Uterus (tissue), 4 donors: ENCODE results near the gene ADD3. TPM values are rescaled to one million over a fixed set of nuclear protein-coding genes. Genes with fewer than 3 reads are reported as not detected.

Source experiments
- DNase-seq, 2 donors: peaks; one replicate each; pipeline ENCODE4 v3.0.0-alpha.2; 2019 to 2020
- H3K27ac ChIP-seq, 2 donors: fragments of 200-600 bp; sonication (generic); 1 replicate in 1 of 2; 2 replicates in 1 of 2; pipeline ENCODE4 v1.5.1; 2016 to 2018
- H3K27me3 ChIP-seq, 2 donors: fragments of 200-600 bp; sonication (generic); one replicate each; pipeline ENCODE4 v1.5.1; 2018 to 2019; ENCODE audit warnings: control low read depth in 1 of 2
- H3K36me3 ChIP-seq, 2 donors: fragments of 200-600 bp; sonication (generic); one replicate each; pipeline ENCODE4 v1.5.1; 2019; ENCODE audit warnings: control low read depth in 1 of 2
- H3K4me1 ChIP-seq, 2 donors: fragments of 200-600 bp; sonication (generic); one replicate each; pipeline ENCODE4 v1.5.1; 2018 to 2019; ENCODE audit warnings: control low read depth in 1 of 2
- H3K4me3 ChIP-seq, 2 donors: fragments of 200-600 bp; sonication (generic); 1 replicate in 1 of 2; 2 replicates in 1 of 2; pipeline ENCODE4 v1.5.1; 2018 to 2019; ENCODE audit warnings: mild to moderate bottlenecking in 1 of 2
- H3K9me3 ChIP-seq, 2 donors: fragments of 200-600 bp; sonication (generic); one replicate each; pipeline ENCODE4 v1.5.1; 2019; ENCODE audit warnings: control low read depth in 1 of 2
- POLR2A ChIP-seq, 2 donors: fragments of 450-650 bp; IDR thresholded peaks; one replicate each; pipeline ENCODE4 v1.6.1; 2016; ENCODE audit warnings: antibody characterized with exemption in 2 of 2, mild to moderate bottlenecking in 1 of 2, moderate library complexity in 1 of 2
- intact Hi-C: fragments of 100-400 bp; cut with DNase I; formaldehyde crosslinking; loops from one replicate; pipeline ENCODE4 v1.15.1; 2023; ENCODE audit warnings: low total_unique reads
- total RNA-seq, 4 donors: library from RNA; depleted of rRNA in 3 of 4; stranded (reverse); fragments of >200 nt in 3 of 4; gene quantifications; one replicate each; pipeline versions ENCODE4 v1.1.0 to v1.2.4, GENCODE V29; 2014 to 2023
- TF ChIP-seq, protein P1 (sequence below), 4 experiments: fragments of 200-600 bp in 2 of 4; fragments of 450-650 bp in 2 of 4; sonication (generic) in 2 of 4; IDR thresholded peaks; one replicate each; pipeline ENCODE4 v1.5.1; 2016 to 2019; ENCODE audit warnings: antibody characterized with exemption in 4 of 4, mild to moderate bottlenecking in 2 of 4, moderate library complexity in 1 of 4
- donor health status: DM: yes; HTN: yes; CAD: no.

ADD3 gene
- total RNA-seq, 4 donors from 2014 or later, result 55.0 to 935 (median 92.6) TPM

DNA sequence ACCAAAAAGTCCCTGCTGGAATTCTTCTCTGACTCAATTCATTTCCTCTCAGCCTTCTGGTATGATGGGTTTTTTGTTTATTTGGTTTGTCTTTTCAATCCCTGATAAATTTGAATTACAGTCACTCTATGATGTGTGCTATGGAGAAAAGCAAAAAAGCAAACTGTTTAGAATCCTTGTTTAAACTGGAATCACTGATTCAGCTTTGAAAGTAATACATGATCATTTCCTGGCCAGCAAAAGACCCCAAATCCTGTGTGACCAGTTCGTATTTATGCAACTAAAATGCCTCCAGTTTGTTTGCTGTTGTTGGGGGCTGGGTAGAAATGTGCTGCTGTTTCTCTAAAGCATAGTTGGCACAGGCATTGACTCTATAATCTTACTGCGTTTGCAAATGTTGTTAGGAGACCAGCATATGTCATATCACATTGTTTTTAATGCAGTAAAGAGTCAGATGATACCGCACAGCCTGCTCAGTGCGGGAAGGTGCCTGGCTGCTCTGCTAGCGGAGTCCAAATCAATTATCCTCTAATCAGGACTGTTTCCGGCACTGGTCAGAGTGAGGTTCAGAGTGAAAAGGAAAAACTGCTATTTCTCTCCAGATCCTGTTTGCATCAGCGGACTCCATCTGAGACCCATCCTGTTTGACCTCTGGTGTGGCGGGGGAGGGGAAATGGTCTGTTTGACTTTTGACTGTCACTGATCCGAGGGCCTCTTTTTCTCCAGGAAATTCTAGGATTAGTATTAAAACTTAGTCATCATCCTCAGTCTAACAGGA, 40.6 kb upstream of the ADD3 start:
- no peak for DNase-seq

DNA sequence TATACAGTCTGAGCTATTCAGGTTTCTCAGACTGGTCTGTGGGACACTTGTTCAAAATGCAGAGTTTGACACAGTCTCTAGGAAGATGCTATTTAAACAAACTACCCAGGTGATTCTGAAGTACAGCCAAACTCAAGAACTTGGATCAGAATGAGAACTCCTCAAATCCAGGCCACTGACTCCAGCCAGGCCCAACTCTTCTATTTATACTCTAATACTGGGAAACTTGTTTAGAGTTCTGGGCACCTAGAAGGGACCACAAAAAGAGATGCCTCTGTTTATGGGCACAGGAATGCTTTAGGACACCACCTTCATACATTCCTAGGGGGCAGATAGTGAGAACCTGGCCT, 40.1 kb upstream of the ADD3 start:
- TF ChIP-seq, protein P1, sequence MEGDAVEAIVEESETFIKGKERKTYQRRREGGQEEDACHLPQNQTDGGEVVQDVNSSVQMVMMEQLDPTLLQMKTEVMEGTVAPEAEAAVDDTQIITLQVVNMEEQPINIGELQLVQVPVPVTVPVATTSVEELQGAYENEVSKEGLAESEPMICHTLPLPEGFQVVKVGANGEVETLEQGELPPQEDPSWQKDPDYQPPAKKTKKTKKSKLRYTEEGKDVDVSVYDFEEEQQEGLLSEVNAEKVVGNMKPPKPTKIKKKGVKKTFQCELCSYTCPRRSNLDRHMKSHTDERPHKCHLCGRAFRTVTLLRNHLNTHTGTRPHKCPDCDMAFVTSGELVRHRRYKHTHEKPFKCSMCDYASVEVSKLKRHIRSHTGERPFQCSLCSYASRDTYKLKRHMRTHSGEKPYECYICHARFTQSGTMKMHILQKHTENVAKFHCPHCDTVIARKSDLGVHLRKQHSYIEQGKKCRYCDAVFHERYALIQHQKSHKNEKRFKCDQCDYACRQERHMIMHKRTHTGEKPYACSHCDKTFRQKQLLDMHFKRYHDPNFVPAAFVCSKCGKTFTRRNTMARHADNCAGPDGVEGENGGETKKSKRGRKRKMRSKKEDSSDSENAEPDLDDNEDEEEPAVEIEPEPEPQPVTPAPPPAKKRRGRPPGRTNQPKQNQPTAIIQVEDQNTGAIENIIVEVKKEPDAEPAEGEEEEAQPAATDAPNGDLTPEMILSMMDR (IDR thresholded peaks at IDR 0.05), result no peak
- no peak for TF ChIP-seq POLR2A (IDR thresholded peaks at IDR 0.05)
- H3K4me3 ChIP-seq, result no peak overlapping the region
- intact Hi-C loops, result no loop called here
- no peaks in the 10 kb centered on the region for H3K36me3 ChIP-seq
- DNase-seq, result no peak
- H3K27me3 ChIP-seq, result no peaks in the 10 kb centered on the region
- no peaks in the 10 kb centered on the region for H3K4me1 ChIP-seq
- H3K9me3 ChIP-seq, result no peaks in the 10 kb centered on the region
- H3K27ac ChIP-seq, result no peak overlapping the region

More for the DNA sequence above, 40.6 kb upstream of the ADD3 start:
- Histone ChIP-seq H3K27ac (no peak overlapping the region), H3K4me1 (no peaks in the 10 kb centered on the region), H3K4me3 (no peak overlapping the region), H3K27me3 (no peaks in the 10 kb centered on the region), H3K9me3 (no peaks in the 10 kb centered on the region), H3K36me3 (no peaks in the 10 kb centered on the region)
- intact Hi-C loops, result no loop called here
- TF ChIP-seq, protein P1 (IDR thresholded peaks at IDR 0.05), result no peak
- no peak for TF ChIP-seq POLR2A (IDR thresholded peaks at IDR 0.05)

DNA sequence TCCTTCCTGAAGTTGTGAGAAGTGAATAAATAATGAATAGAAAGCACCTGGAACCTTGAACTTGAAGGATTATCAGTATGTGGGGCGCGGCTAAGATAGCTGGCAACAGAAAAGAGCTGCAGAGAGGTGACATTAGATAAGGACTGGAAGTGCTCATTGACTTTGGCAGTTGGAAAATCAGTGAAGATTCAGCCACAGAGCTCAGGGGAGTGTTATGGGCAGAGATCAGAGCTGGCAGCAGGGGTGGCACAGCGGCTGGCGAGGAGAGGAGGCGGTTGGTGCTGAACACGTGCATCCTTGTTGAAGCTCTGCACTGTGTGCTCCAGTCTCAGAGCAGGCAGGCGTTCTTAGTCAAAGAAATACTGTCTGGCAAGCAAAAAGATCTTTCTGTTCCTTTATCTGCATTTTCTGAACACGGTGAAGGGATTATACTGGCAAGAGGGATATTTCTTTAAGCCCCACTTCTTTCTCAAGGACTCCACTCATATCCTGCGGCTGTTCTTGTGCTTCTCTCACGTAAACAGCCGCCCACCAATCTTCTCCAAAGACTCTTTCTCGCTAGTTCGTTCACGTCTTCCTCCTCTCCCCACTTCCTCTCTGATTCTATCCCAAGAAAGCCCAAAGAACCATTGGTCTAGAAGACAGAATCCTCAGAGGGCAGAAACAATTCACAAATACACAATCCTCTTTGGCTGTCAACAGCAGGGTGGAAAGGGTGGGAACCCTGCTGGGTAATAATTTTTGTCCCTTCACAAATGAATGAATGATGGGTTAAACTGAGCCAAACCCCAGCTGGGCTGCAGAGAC, 38.6 kb upstream of the ADD3 start:
- DNase-seq, result no peak
- Histone ChIP-seq H3K4me1 (no peaks in the 10 kb centered on the region), H3K27me3 (no peaks in the 10 kb centered on the region), H3K9me3 (no peaks in the 10 kb centered on the region), H3K4me3 (no peak overlapping the region), H3K27ac (no peak overlapping the region), H3K36me3 (no peaks in the 10 kb centered on the region)
- intact Hi-C loops, result no loop called here
- no peak for TF ChIP-seq POLR2A (IDR thresholded peaks at IDR 0.05)
- TF ChIP-seq, protein P1 (IDR thresholded peaks at IDR 0.05), result no peak

DNA sequence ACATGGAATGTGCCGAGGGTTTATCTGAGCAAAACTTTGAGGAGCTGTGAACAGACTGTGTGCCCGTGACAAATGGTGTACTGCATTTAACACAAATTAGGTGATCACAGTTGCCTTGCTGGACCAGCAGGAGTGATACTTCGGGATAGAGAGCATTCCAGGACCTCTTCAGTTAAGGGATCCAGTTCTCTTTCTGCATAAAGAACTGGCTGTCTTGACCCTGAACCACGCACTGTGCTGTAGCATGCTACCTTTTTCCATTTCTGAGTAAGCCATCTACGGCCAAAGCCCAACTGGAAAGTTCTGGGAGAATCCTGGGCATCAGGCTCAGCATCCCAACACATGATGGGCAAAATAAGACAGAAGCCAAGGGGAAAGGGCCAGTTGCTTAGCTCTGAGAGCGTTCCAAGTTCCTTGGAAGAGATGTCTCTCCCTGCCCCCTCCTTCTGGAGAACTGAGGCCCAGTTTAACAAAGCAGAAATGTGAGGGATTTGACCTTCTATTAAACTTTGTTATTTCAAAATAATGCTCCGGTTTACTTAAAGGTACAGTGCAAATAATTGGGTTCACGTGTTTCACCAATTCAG, 37.9 kb upstream of the ADD3 start:
- intact Hi-C loops, result no loop called here
- no peaks in the 10 kb centered on the region for H3K9me3 ChIP-seq
- no peaks in the 10 kb centered on the region for H3K27me3 ChIP-seq
- H3K27ac ChIP-seq, result no peak overlapping the region
- no peaks in the 10 kb centered on the region for H3K4me1 ChIP-seq
- DNase-seq, result no peak
- no peak overlapping the region for H3K4me3 ChIP-seq
- TF ChIP-seq POLR2A (IDR thresholded peaks at IDR 0.05), result no peak
- TF ChIP-seq, protein P1 (IDR thresholded peaks at IDR 0.05), result no peak
- no peaks in the 10 kb centered on the region for H3K36me3 ChIP-seq

DNA sequence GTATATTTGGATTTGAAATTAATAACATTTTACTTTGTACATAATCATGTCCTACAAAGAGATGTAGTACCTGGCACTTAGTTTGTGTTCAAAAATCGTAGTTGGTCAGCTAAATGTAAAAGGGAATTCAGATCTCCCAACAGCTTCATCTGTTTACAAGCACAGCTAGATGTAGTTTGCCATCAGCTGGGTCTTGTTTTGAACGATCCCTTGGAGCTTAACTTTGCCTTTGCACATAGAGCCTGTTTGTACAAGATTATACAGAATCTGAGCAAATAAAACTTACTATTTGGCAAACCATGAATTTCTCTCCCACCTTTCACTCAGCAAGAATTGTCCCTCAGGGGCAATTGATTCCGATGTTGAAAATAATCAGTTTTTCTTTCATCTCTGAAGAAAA, 36.1 kb upstream of the ADD3 start:
- no peaks in the 10 kb centered on the region for H3K9me3 ChIP-seq
- no peak overlapping the region for H3K4me3 ChIP-seq
- DNase-seq, result no peak
- TF ChIP-seq, protein P1 (IDR thresholded peaks at IDR 0.05), result no peak
- no peak for TF ChIP-seq POLR2A (IDR thresholded peaks at IDR 0.05)
- no peak overlapping the region for H3K27ac ChIP-seq
- intact Hi-C loops, result no loop called here
- no peaks in the 10 kb centered on the region for H3K27me3 ChIP-seq
- no peaks in the 10 kb centered on the region for H3K4me1 ChIP-seq
- H3K36me3 ChIP-seq, result no peaks in the 10 kb centered on the region
